Measurements from ENCODE around the gene PAK3.

GRCh38 chrX:111169141-111169540, 73.2 kb downstream of the PAK3 start:
- TF ChIP-seq SP1 (IDR thresholded peaks at IDR 0.05; ENCODE audit: low read depth) (no peak), EZH2 (IDR thresholded peaks at IDR 0.05) (no peak), POLR2A (IDR thresholded peaks at IDR 0.05; ENCODE audit: borderline replicate concordance, extremely low read depth, insufficient read depth, insufficient read length) (no peak), CTCF (IDR thresholded peaks at IDR 0.05 in 2 of 3, conservative IDR thresholded peaks at IDR 0.05 in 1 of 3; ENCODE audit: borderline replicate concordance in 1 of 3, insufficient read depth in 1 of 3, low read depth in 2 of 3, low read length in 2 of 3) (no peak), MAX (IDR thresholded peaks at IDR 0.05) (no peak), CEBPB (IDR thresholded peaks at IDR 0.05; ENCODE audit: low read depth) (no peak), YY1 (IDR thresholded peaks at IDR 0.05; ENCODE audit: extremely low read depth, insufficient replicate concordance, low read depth, low read length) (no peak)
